ENCODE measurements around the gene ERMARD. TPM values are rescaled to one million over a fixed set of nuclear protein-coding genes. Genes with fewer than 3 reads are reported as not detected.

The ERMARD gene
- polyA plus RNA-seq, 1 experiment: 26.8 TPM

- Histone ChIP-seq H3K27me3 (ENCODE audit: control insufficient read depth, insufficient read depth, low read length) (no peaks in the 10 kb centered on the region), H3K4me3 (ENCODE audit: low read depth, low read length) (no peak overlapping the region), H3K9me3 (ENCODE audit: control insufficient read depth, insufficient read depth, low read length) (no peaks in the 10 kb centered on the region), H3K27ac (ENCODE audit: low read depth, low read length) (no peak overlapping the region)
- DNase-seq (ENCODE audit: low read depth, low spot score): no peak
- TF ChIP-seq, protein P1, sequence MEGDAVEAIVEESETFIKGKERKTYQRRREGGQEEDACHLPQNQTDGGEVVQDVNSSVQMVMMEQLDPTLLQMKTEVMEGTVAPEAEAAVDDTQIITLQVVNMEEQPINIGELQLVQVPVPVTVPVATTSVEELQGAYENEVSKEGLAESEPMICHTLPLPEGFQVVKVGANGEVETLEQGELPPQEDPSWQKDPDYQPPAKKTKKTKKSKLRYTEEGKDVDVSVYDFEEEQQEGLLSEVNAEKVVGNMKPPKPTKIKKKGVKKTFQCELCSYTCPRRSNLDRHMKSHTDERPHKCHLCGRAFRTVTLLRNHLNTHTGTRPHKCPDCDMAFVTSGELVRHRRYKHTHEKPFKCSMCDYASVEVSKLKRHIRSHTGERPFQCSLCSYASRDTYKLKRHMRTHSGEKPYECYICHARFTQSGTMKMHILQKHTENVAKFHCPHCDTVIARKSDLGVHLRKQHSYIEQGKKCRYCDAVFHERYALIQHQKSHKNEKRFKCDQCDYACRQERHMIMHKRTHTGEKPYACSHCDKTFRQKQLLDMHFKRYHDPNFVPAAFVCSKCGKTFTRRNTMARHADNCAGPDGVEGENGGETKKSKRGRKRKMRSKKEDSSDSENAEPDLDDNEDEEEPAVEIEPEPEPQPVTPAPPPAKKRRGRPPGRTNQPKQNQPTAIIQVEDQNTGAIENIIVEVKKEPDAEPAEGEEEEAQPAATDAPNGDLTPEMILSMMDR (IDR thresholded peaks at IDR 0.05; ENCODE audit: low read depth, low read length): no peak
- CTCF ChIA-PET: interaction anchor here (1.0 kb wide), 1 partner anchor 710 kb away, joined by 3 read pairs; no protein-coding TSS in a partner anchor
- POLR2A ChIA-PET: no interaction called here
Observed at GRCh38 chr6:169824848-169825557, 73.6 kb downstream of the ERMARD start.

DNA sequence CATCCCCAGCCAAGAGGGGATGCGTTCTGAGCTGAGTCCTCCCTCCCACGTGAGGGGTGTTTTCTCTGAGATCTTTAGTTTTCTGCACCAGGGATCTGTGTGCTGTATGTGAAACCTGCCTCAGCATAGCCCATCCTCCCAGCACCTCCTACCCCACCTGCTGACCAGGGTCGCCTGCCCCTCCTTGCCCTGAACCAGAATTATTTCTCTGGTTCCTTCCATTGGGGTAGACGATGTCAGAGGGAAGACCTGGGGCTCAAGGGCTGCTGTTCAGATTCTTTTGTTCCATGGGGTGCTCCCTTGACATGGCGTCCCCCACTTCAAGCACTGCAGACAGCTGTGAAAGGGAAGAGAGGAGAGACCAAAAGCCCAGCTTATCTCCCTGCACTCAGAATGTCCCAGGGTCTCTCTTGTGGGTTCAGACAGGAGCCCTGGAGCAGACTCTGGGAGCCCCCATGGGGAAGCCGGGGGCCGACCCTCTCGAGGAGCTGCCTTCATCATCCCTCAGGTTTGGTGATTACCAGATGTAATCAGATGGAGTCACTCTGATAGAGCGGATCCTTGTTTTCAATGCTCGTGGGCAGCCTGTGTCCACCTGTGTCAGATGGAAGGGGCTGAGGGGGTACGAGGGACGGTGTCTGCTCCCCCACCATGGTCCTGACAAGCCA is 74.3 kb downstream of the ERMARD start:
- Histone ChIP-seq H3K27ac (ENCODE audit: low read depth, low read length) (no peak overlapping the region), H3K9me3 (ENCODE audit: control insufficient read depth, insufficient read depth, low read length) (no peaks in the 10 kb centered on the region), H3K27me3 (ENCODE audit: control insufficient read depth, insufficient read depth, low read length) (no peaks in the 10 kb centered on the region), H3K4me3 (ENCODE audit: low read depth, low read length) (no peak overlapping the region)
- no peak for DNase-seq (ENCODE audit: low read depth, low spot score)
- POLR2A ChIA-PET: no interaction called here
- CTCF ChIA-PET: no interaction called here
- TF ChIP-seq, protein P1 (IDR thresholded peaks at IDR 0.05; ENCODE audit: low read depth, low read length): no peak

DNA sequence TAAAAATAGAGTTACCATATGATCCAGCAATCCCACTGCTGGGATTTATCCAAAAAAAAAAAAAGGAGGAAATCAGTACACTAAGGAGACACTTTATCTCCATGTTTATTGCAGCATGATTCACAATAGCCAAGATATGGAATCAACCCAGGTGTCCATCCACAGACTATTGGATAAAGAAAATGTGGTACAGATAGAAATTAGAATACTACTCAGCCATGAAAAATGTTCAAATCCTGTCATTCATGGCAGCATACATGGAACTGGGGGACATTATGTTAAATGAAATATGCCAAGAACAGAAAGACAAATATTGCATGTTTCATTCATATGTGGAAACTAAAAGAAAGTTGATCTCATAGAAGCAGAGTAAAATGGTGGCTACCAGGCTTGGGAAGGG is 75.3 kb downstream of the ERMARD start:
- CTCF ChIA-PET: no interaction called here

GRCh38 chr6:169827290-169827717 is 75.9 kb downstream of the ERMARD start:
- ChIA-PET POLR2A (no interaction called here), CTCF (no interaction called here)
- H3K9me3 ChIP-seq (ENCODE audit: control insufficient read depth, insufficient read depth, low read length): no peaks in the 10 kb centered on the region
- no peak overlapping the region for H3K4me3 ChIP-seq (ENCODE audit: low read depth, low read length)
- DNase-seq (ENCODE audit: low read depth, low spot score): no peak
- H3K27me3 ChIP-seq (ENCODE audit: control insufficient read depth, insufficient read depth, low read length): peaks cover 3% of the 10 kb centered on the region
- no peak overlapping the region for H3K27ac ChIP-seq (ENCODE audit: low read depth, low read length)
- TF ChIP-seq, protein P1 (IDR thresholded peaks at IDR 0.05; ENCODE audit: low read depth, low read length): no peak

More for the DNA sequence above, 75.3 kb downstream of the ERMARD start:
- Histone ChIP-seq H3K9me3 (ENCODE audit: control insufficient read depth, insufficient read depth, low read length) (no peaks in the 10 kb centered on the region), H3K27me3 (ENCODE audit: control insufficient read depth, insufficient read depth, low read length) (peaks cover 3% of the 10 kb centered on the region), H3K4me3 (ENCODE audit: low read depth, low read length) (no peak overlapping the region), H3K27ac (ENCODE audit: low read depth, low read length) (no peak overlapping the region)
- DNase-seq (ENCODE audit: low read depth, low spot score): no peak
- TF ChIP-seq, protein P1 (IDR thresholded peaks at IDR 0.05; ENCODE audit: low read depth, low read length): no peak
- POLR2A ChIA-PET: no interaction called here

DNA sequence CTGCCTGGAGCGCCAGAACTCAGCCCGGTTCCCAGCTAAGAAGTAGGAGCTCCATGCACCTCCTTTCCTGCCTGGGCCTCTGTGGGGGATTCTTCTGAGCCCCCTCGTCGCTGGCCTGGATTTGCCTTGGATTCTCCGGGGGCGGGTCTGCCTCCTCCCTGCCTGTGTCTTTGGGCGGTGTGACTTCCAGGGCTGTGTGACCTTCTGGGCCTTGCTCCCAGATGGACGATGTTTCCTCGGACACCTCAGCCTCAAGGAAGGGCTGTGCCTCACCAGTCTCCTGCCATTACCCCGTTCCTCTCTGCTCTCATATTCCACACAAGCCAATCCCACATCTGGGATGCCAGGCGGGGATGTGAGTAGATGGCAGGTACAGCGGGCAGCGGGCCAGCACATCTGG is 76.8 kb downstream of the ERMARD start:
- Histone ChIP-seq H3K4me3 (ENCODE audit: low read depth, low read length) (no peak overlapping the region), H3K27ac (ENCODE audit: low read depth, low read length) (no peak overlapping the region), H3K27me3 (ENCODE audit: control insufficient read depth, insufficient read depth, low read length) (peaks cover 3% of the 10 kb centered on the region), H3K9me3 (ENCODE audit: control insufficient read depth, insufficient read depth, low read length) (no peaks in the 10 kb centered on the region)
- POLR2A ChIA-PET: no interaction called here
- TF ChIP-seq, protein P1 (IDR thresholded peaks at IDR 0.05; ENCODE audit: low read depth, low read length): no peak
- CTCF ChIA-PET: no interaction called here
- no peak for DNase-seq (ENCODE audit: low read depth, low spot score)

Data from AG04450 (cell line).